OCI-M2 (cell line): ENCODE measurements around the gene PDCD2L.
"Not testable (repeated sequence)": the region's sequence is repeated elsewhere in the genome, so short reads cannot be mapped to it uniquely, and the experiment has no call there.

Experiments used
- DNase-seq: peaks from one replicate; lab custom pipeline; 2025; ENCODE audit not compliant: unreplicated experiment; lab: John Stamatoyannopoulos, UW

The PDCD2L gene

GRCh38 chr19:34409189-34410164 lies 5.3 kb downstream of the PDCD2L start:
- DNase-seq: no peak

DNA sequence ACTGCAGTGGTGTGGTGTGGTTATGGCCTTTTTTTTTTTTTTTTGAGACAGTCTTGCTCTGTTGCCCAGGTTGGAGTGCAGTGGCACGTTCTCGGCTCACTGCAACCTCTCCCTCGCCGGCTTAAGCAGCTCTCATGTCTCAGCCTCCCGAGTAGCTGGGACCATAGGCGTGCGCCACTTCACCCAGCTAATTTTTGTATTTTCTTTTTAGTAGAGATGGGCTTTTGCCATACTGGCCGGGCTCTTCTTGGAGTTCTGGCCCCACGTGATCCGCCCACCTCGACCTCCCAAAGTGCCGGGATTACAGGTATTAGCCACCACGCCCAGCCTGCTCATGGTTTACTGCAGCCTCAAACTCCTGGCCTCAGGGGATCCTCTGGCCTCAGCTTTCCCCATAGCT lies 7.0 kb downstream of the PDCD2L start:
- DNase-seq: no peak

DNA sequence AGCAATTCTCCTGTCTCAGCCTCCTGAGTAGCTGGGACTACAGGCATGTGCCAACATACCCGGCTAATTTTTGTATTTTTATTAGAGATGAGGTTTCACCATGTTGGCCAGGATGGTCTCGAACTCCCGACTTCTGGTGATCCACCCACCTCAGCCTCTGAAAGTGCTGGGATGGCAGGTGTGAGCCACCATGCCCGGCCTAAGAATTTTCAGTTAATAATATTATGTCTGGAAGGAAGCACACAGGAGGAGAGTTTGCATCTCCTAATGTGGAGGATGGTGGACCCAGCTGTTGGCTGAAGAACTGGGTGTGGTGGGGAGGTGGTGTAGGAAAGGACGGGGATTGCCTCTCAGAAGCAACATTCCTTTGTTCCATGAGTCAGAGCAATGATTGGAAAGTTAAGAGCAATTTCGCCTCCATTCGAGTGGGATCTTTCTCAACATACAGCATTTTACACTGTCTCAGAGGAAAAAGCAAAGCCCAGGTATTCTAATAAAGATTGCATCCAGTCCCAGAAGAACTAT lies 11.9 kb downstream of the PDCD2L start:
- no peak for DNase-seq

GRCh38 chr19:34418300-34418699 lies 14.1 kb downstream of the PDCD2L start:
- no peak for DNase-seq

- DNase-seq: no peak
Observed at GRCh38 chr19:34426096-34426661, 22.0 kb downstream of the PDCD2L start.

DNA sequence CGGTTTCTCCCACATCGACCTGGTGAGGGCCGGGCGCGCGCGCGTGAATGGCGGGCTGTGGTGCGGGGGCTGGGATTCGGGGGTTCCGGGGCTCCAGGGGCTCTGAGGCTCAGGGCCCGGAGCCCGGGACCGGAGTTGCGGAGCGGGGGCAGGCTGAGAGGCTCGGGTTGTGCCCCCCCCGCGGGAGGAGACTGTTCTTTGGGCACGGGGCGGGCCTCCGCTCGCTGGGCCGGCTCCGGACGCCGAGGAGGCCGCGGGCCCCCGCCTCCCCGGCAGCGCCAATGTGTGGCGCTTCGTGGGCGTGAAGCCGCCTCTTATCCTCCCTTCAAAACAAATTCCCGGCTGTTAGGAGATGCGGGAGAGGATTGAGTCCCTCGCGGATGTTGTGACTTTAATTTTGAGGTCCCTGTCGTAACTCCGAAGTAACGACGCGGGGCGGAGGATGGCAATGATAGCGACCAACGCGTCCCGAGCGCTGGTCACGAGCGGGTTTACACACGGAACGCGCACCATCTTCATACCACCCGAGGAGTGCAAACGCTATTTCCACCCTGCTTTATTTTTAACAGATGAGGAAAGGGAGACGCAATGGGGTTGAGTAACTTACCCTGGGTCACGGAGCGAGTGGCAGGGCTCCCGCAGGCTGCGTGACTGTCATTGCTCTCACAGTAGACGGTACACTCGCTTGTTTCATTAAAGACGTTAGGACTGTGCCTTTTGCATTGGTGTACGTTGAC lies 24.5 kb downstream of the PDCD2L start:
- no peak for DNase-seq

- no peak for DNase-seq
Observed at GRCh38 chr19:34429553-34429952, 25.4 kb downstream of the PDCD2L start.

DNA sequence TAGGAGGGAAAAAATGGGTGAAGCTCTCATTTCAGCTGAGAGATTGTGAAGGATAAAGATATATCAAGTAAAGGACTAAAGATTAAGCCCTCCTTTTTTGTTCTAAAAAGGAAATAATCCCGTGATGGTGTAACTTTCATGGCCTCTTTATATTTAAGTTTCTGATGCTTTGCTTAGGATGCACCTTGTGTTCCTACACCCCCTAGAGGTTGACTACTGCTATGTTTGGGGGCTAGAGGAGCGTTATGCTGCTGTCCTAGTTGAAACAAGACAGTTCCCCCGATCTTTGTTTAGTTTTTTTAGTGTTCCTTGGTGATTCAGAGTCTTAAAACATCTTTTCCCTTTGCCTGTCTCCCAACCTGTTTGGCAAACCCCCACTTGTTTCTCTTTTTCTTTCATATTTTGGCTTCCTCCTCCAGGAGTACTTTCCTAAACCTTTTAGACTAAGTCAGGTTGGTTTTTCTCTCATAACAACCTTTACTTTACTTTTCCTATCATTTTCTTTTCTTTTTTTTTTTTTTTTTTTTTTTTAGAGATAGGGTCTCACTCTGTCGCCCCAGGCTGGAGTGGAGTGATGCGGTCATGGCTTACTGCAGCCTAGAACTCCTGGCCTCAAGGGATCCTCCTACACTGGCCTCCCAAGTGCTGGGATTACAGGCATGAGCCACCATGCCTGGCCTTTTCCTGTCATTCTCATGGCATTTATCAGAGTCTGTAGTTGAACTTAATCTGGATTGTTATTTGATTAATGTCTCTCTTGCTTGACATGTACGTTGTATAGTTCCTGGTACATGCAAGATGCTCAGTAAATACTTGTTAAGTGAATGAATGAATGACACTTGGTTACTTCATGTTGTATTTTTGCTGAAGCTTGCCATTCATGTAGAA lies 26.8 kb downstream of the PDCD2L start:
- DNase-seq: peak; percentile 59

- DNase-seq: no peak
Observed at GRCh38 chr19:34431681-34432402, 27.6 kb downstream of the PDCD2L start.

DNA sequence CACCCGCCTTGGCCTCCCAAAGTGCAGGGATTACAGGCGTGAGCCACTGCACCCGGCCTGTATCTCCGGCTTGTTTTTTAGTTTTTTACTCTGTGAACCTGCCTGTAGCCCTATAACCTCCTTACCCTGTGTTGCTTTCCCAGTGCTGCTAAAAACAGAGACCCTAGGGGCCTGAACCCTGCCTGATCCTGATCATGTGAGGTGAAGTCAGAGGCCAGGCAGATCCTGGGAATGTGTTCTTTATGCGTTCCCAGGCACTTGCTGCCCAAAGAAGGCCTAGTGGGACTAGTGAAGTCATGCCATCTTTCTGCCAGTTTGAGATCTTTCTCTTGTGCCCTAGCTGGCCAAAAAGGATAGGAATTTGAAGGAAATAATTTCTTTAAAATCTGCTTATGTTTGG lies 28.6 kb downstream of the PDCD2L start:
- DNase-seq: no peak

GRCh38 chr19:34436716-34437115 lies 32.5 kb downstream of the PDCD2L start:
- DNase-seq: no peak

DNA sequence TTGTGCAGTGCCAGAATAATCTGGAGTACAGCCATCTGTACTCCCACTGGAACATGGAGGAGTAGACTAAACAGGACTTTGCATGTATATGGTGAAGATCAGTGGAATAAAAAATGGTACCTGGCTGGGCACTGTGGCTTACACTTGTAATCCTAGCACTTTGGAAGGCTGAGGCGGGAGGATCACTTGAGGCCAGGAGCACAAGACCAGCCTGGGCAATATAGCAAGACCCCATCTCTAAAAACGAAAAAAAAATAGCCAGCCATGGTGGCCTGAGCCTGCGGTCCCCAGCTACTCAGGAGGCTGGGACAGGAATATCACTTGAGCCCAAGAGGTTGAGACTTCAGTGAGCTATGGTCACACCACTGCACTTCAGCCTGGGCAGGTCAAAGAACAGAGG lies 44.0 kb downstream of the PDCD2L start:
- DNase-seq: no peak

DNA sequence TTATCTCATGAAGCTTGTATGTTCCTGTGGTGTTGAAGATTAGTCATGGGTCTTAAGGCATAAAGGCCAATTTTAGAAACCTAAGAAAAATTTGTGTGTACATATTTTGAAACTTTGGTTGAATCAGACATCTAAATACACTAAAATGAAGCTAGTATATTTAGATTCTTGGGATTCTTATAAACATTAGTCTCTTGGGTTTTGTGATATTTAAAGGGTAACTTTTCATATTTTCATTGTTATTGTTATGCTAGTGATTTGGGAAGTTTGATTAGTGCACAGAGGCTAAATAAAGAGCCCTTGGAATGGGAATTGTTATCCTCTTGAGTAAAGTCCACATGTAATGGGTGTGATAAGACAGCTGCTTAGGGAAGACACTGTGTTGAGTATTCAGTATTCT lies 48.5 kb downstream of the PDCD2L start:
- no peak for DNase-seq

- DNase-seq: no peak
Observed at GRCh38 chr19:34454091-34454490, 49.9 kb downstream of the PDCD2L start.

- DNase-seq: no peak
Observed at GRCh38 chr19:34454685-34455084, 50.5 kb downstream of the PDCD2L start.

GRCh38 chr19:34455783-34456480 lies 51.7 kb downstream of the PDCD2L start:
- DNase-seq: not testable (repeated sequence)

DNA sequence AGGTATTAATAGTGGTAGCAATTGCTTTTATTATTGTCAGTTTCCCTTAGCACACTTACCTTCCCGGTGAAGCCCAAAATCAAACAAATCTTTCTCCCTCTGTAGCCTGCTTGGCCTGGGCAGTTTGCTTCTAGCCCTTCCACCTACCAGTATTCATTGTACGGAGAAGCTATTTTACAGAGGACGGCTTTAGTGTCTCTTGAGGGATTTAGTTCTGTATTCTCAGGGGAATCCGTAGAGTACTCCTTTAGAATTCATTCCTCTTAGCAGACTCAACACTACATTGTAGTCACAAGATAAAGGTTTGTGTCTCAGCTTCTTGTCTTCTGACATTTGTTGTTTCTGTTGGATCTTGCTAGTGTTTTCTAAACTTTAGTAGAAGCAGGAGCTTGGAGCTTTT lies 53.2 kb downstream of the PDCD2L start:
- no peak for DNase-seq

- no peak for DNase-seq
Observed at GRCh38 chr19:34458677-34459076, 54.5 kb downstream of the PDCD2L start.

- no peak for DNase-seq
Observed at GRCh38 chr19:34459614-34460013, 55.4 kb downstream of the PDCD2L start.
